IPS-20b (cell line): ENCODE measurements around the gene RASSF3.

Experiments
- H3K27ac ChIP-seq: one replicate; pipeline ENCODE4 v1.5.1; 2013; ENCODE audit warnings: low read length
- H3K27me3 ChIP-seq: 2 replicates; pipeline ENCODE4 v1.6.1; 2013; ENCODE audit warnings: mild to moderate bottlenecking, low read length, inconsistent platforms; ENCODE audit not compliant: insufficient read depth
- H3K36me3 ChIP-seq: 2 replicates; pipeline ENCODE4 v1.6.1; 2013; ENCODE audit warnings: low read depth, mild to moderate bottlenecking, inconsistent platforms, low read length, moderate library complexity; ENCODE audit not compliant: insufficient read depth
- H3K4me1 ChIP-seq: 2 replicates; pipeline ENCODE4 v1.6.1; 2013; ENCODE audit warnings: mild to moderate bottlenecking, control low read depth, inconsistent platforms, low read length, moderate library complexity; ENCODE audit not compliant: insufficient read depth
- H3K4me3 ChIP-seq: 2 replicates; pipeline ENCODE4 v1.5.1; 2013; ENCODE audit warnings: mild to moderate bottlenecking, low read length, inconsistent platforms
- H3K9ac ChIP-seq: 2 replicates; pipeline ENCODE4 v1.6.1; 2013; ENCODE audit warnings: low read depth, mild to moderate bottlenecking, inconsistent platforms, low read length, moderate library complexity
- H3K9me3 ChIP-seq: 2 replicates; pipeline ENCODE4 v1.6.1; 2013; ENCODE audit warnings: mild to moderate bottlenecking, low read depth, low read length, inconsistent platforms; ENCODE audit not compliant: insufficient read depth

The RASSF3 gene

GRCh38 chr12:64610079-64610659, at the start of gene RASSF3:
Gene RASSF3 (plus strand): TSS chr12:64610495. CDS start chr12:64610633, 138 bp downstream.
- Histone ChIP-seq H3K4me1 (peaks cover 8% of the 10 kb centered on the region; the same call in 1 of the 2 replicates), H3K9ac (peak within 1 kb of the TSS; percentile 87), H3K4me3 (peak within 1 kb of the TSS; percentile 94), H3K36me3 (peaks cover 2% of the 10 kb centered on the region; the same call in 1 of the 2 replicates), H3K9me3 (no peaks in the 10 kb centered on the region), H3K27me3 (no peaks in the 10 kb centered on the region; the same call in 1 of the 2 replicates), H3K27ac (peak within 1 kb of the TSS; percentile 58)

DNA sequence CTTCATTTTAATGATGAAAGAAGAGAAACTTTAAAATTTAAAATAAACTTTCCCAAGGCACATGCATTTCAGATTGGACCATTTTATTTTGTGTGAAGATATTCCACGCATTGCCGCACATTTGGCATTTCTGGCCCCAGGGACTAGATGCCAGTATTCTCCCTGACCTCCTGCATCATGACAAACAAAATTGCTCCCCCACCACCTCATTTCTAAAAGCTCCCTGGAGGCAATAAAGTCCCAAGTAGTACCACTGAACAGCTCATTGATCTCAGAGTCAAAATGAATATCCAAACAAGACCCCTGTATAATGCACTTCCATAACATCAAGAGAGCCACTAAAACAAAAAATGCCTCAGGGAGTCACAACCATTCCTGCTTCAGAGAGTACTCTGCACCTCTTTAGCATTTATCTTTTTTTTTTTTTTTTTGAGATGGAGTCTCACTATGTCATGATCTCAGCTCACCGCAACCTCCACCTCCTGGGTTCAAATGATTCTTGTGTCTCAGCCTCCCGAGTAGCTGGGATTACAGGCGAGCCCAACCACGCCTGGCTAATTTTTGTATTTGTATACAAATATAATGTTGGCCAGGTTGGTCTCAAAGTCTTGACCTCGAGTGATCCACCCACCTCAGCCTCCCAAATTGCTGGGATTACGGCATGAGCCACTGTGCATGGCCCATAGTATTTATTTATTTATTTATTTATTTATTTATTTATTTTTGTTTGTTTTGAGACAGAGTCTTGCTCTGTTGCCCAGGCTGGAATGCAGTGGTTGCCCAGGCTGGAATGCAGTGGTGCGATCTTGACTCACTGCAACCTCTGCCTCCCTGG, 48.8 kb upstream of the RASSF3 start:
- Histone ChIP-seq H3K9ac (no peak overlapping the region), H3K36me3 (no peaks in the 10 kb centered on the region), H3K9me3 (no peaks in the 10 kb centered on the region), H3K4me1 (peaks cover 13% of the 10 kb centered on the region), H3K27ac (no peak overlapping the region), H3K27me3 (no peaks in the 10 kb centered on the region), H3K4me3 (no peak overlapping the region)

GRCh38 chr12:64566122-64566521, 44.2 kb upstream of the RASSF3 start:
- no peak overlapping the region for H3K4me3 ChIP-seq
- no peak overlapping the region for H3K9ac ChIP-seq
- no peaks in the 10 kb centered on the region for H3K27me3 ChIP-seq
- H3K4me1 ChIP-seq: peaks cover 15% of the 10 kb centered on the region
- no peak overlapping the region for H3K27ac ChIP-seq
- no peaks in the 10 kb centered on the region for H3K9me3 ChIP-seq
- H3K36me3 ChIP-seq: no peaks in the 10 kb centered on the region

DNA sequence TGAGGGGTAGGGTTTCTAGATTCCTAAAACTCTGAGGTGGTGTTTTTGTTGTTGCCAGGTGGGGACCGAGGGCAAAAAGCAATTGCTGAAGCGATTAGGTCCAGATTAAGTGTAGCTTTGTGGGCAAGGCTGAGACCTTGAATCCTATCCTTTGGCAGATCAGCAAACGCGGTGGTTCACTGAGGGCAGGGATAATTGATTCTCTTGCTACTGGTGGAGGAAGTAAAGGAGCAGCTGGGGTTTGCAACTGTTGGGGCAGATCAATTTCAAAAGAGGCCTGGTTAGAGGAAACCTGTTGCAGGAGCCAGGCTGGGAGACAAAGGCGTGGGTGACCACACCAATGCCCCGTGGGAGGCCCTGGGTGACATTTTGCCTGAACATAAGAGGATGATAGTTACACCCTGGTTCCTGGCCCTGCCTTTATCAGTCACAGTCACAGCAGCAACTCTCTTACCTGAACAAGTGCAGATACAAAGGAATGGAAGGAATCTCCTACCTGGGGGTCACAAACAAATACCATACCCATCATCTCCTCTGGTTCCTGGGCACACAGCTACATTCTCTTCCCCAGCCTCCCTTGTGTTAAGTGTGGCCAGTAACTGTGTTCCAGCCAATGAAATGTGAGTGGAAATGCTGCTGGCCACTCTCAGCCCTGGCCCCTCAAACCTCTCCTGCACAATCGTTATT, 43.3 kb upstream of the RASSF3 start:
- H3K4me3 ChIP-seq: no peak overlapping the region
- H3K27me3 ChIP-seq: no peaks in the 10 kb centered on the region
- H3K9me3 ChIP-seq: no peaks in the 10 kb centered on the region
- no peaks in the 10 kb centered on the region for H3K36me3 ChIP-seq
- H3K27ac ChIP-seq: no peak overlapping the region
- no peak overlapping the region for H3K9ac ChIP-seq
- H3K4me1 ChIP-seq: peaks cover 11% of the 10 kb centered on the region

- no peaks in the 10 kb centered on the region for H3K36me3 ChIP-seq
- H3K27me3 ChIP-seq: no peaks in the 10 kb centered on the region
- H3K27ac ChIP-seq: no peak overlapping the region
- peaks cover 11% of the 10 kb centered on the region for H3K4me1 ChIP-seq
- H3K4me3 ChIP-seq: no peak overlapping the region
- no peak overlapping the region for H3K9ac ChIP-seq
- no peaks in the 10 kb centered on the region for H3K9me3 ChIP-seq
Observed at GRCh38 chr12:64567570-64567969, 42.7 kb upstream of the RASSF3 start.

DNA sequence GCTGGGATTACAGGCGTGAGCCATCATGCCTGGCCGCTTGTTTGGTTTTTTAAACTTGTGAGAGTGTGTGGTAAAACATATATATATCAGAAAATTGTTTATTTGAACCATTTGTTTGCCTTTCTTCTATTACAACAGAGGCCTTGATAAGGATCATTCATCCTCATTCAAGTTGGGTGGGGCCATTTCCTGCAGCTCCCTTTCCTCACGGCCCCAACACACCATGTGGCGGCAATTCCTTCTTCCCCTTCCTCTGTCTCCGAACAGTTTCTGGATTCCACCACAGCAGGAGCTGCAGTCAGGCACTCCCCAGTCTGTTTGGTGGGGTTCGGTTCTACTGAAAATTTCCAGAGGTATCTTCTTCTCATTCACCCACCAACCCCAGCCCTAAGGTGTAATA, 42.0 kb upstream of the RASSF3 start:
- H3K9me3 ChIP-seq: no peaks in the 10 kb centered on the region
- H3K27ac ChIP-seq: no peak overlapping the region
- H3K9ac ChIP-seq: no peak overlapping the region
- no peaks in the 10 kb centered on the region for H3K27me3 ChIP-seq
- H3K4me1 ChIP-seq: peaks cover 11% of the 10 kb centered on the region
- H3K36me3 ChIP-seq: no peaks in the 10 kb centered on the region
- no peak overlapping the region for H3K4me3 ChIP-seq

DNA sequence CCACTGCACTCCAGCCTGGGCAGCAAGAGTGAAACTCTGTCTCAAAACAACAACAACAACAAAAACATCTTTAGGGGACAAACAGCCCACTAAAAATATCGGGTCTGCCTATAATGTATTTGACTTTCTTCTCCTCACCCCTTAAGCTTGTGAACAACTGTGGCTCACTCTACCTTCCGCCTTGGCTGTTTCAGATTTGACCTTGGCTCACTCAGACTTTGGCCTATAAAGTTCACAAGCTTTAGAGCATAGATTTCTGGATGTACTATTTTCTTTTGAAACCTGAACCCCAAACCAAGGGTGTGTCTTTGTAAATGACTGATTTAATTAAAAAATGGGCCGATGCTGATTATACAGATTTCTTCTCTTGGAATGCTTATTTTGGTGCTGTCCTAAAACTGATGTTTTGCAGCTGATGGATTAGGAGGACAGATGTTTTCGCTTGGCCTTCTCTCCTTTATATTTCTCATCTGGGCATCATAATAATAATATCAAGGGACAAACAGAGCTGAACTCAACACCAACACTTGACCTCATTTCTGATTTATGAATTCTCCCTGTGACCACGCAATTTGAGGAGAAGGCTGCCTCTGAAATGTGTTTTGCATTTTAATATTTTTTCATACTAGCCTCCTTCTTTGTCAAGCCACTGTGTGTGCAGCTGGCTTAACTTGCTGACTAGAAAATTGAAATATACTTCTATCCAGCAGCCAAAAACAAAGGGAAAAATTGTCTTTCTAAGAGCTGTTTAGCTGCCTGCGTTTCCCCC, 40.2 kb upstream of the RASSF3 start:
- Histone ChIP-seq H3K36me3 (no peaks in the 10 kb centered on the region), H3K4me3 (no peak overlapping the region), H3K9ac (no peak overlapping the region), H3K4me1 (peaks cover 11% of the 10 kb centered on the region), H3K27me3 (no peaks in the 10 kb centered on the region), H3K9me3 (peaks cover 9% of the 10 kb centered on the region), H3K27ac (no peak overlapping the region)

DNA sequence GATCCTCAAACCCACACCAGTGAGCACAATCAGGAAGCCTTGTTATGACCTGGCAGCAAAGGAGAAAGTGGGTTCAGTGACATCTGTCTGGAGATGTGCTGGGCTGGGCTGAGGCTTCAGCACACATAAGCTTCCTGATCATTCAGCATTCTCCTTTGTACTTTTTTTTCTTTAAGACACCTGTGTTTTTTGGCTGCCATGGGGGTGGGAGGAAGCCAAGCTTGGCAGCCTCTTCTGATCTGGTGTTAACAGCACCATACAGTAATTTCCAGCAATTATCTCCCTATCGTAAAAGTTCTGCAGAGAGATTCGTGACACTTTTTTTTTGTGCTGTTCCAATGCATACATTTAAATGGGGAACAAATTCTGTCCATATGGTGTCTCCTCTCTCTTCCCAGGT, 38.9 kb upstream of the RASSF3 start:
- H3K36me3 ChIP-seq: no peaks in the 10 kb centered on the region
- peaks cover 9% of the 10 kb centered on the region for H3K4me1 ChIP-seq
- H3K9ac ChIP-seq: no peak overlapping the region
- H3K9me3 ChIP-seq: peaks cover 13% of the 10 kb centered on the region
- no peak overlapping the region for H3K27ac ChIP-seq
- no peak overlapping the region for H3K4me3 ChIP-seq
- no peaks in the 10 kb centered on the region for H3K27me3 ChIP-seq

- H3K9ac ChIP-seq: no peak overlapping the region
- H3K36me3 ChIP-seq: no peaks in the 10 kb centered on the region
- no peak overlapping the region for H3K4me3 ChIP-seq
- no peaks in the 10 kb centered on the region for H3K27me3 ChIP-seq
- peaks cover 1% of the 10 kb centered on the region; the same call in 1 of the 2 replicates for H3K4me1 ChIP-seq
- peaks cover 13% of the 10 kb centered on the region for H3K9me3 ChIP-seq
- no peak overlapping the region for H3K27ac ChIP-seq
Observed at GRCh38 chr12:64572241-64572640, 38.1 kb upstream of the RASSF3 start.

DNA sequence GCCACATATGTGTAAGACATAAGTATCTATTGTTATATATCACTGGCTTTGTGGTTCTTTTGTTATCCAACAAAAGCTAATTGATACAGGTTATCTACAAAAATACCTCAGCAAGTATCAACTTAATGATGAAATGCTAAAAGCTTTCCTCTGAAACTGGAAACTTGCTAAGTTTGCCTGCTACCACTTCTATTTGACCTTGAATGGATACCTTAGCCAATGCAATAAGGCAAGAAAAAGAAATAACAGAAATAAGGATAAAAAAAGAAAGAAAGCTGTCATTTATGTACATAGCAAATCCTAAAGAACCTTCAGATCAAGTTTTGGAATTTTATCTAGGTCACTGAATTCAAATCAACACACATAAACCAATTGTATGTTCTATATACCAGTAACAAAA, 35.5 kb upstream of the RASSF3 start:
- no peak overlapping the region for H3K27ac ChIP-seq
- H3K9me3 ChIP-seq: peaks cover 13% of the 10 kb centered on the region
- no peaks in the 10 kb centered on the region for H3K36me3 ChIP-seq
- H3K9ac ChIP-seq: no peak overlapping the region
- H3K27me3 ChIP-seq: no peaks in the 10 kb centered on the region
- H3K4me1 ChIP-seq: no peaks in the 10 kb centered on the region
- H3K4me3 ChIP-seq: no peak overlapping the region

DNA sequence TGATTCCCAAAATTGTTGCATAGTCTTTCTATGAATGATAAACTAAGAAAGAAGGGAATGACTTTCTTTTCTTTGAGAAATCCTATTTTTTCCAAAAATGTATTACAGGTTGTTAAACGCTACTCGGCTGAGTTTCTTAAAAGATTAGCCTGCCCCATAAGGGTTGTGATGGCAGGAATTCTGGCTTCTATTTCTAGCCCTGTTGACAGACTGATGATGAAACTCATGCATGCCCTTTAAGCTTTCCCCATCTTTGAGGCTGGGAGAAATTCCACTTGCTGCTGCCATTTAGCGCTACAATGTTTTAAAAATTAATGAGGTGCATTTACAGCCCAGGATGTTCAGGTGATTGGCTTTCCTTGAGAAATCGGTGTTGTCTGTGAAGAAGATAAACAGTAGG, 33.2 kb upstream of the RASSF3 start:
- no peak overlapping the region for H3K4me3 ChIP-seq
- peaks cover 13% of the 10 kb centered on the region for H3K9me3 ChIP-seq
- H3K9ac ChIP-seq: no peak overlapping the region
- H3K36me3 ChIP-seq: no peaks in the 10 kb centered on the region
- H3K27ac ChIP-seq: no peak overlapping the region
- H3K27me3 ChIP-seq: peaks cover 1% of the 10 kb centered on the region; the same call in 1 of the 2 replicates
- no peaks in the 10 kb centered on the region for H3K4me1 ChIP-seq
